ENCODE measurements around the gene DDX17. TPM values are rescaled to one million over a fixed set of nuclear protein-coding genes. Genes with fewer than 3 reads are reported as not detected.

Gene DDX17
- 100 to 1,000 TPM; 663 to 682 TPM for total RNA-seq

- peaks cover 20 to 43% of the 10 kb centered on the region in 2 donors for H3K4me1 ChIP-seq (ENCODE audit: control insufficient read depth in 1 of 2, low read depth in 2 of 2)
- H3K4me3 ChIP-seq = peak within 1 kb of the TSS; percentile 95
- DNase-seq (ENCODE audit: low spot score) (peak; percentile 81), ATAC-seq (ENCODE audit: insufficient number of reproducible peaks, low FRiP score, low read depth) (peak; percentile 97)
- peak within 1 kb of the TSS; percentile 99 to 100 for H3K27ac ChIP-seq
- no peaks in the 10 kb centered on the region for H3K27me3 ChIP-seq (replicated peaks; ENCODE audit: insufficient read depth)
- no peaks in the 10 kb centered on the region for H3K36me3 ChIP-seq
- no peaks in the 10 kb centered on the region for H3K9me3 ChIP-seq
- no peak for TF ChIP-seq CTCF (IDR thresholded peaks at IDR 0.05)
These were observed at the start of gene DDX17 for GRCh38 chr22:38506118-38506962. Gene DDX17 (minus strand): TSS chr22:38506311.

- no peak overlapping the region for H3K27ac ChIP-seq
- H3K36me3 ChIP-seq = no peaks in the 10 kb centered on the region
- H3K4me3 ChIP-seq = no peak overlapping the region
- ATAC-seq (ENCODE audit: insufficient number of reproducible peaks, low FRiP score, low read depth) = peak; percentile 85
- H3K4me1 ChIP-seq (ENCODE audit: control insufficient read depth in 1 of 2, low read depth in 2 of 2) = peaks cover 3 to 11% of the 10 kb centered on the region in 2 donors
- DNase-seq (ENCODE audit: low spot score) = no peak
- TF ChIP-seq CTCF (IDR thresholded peaks at IDR 0.05) = no peak
- no peaks in the 10 kb centered on the region for H3K9me3 ChIP-seq
- no peaks in the 10 kb centered on the region for H3K27me3 ChIP-seq (replicated peaks; ENCODE audit: insufficient read depth)
These were observed 48.2 kb upstream of the DDX17 start for GRCh38 chr22:38554281-38554680.

DNA sequence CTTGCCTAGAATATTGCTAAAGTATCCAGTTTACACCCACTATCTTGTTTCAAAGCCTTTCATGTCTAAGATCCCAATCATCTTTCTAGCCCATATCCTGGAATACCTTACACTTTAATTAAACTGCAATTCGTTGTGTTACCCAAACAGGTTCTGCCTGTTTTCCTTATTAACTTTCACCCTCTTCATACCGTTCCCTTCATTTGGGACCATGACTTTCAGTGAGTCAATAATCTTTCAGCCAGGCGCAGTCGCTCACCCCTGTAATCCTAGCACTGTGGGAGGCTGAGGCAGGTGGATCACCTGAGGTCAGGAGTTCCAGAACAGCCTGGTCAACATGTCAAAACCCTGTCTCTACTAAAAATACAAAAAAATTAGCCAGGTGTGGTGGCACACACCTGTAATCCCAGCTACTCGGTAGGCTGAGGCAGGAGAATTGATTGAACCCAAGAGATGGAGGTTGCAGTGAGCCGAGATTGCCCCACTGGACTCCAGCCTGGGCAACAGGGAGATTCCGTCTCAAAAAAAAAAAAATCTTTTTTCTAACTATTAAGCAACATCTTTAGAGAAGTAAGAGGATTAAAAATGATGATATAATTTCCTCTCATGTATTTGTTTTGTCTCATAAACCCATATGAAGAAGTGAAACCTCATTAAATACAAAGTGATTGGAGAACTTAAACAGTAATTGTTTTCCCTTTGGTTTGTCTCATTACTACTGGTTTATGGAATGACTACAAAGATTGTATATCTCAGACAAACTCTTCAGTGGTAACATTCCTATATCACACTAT, 43.2 kb upstream of the DDX17 start:
- no peak overlapping the region for H3K27ac ChIP-seq

DNA sequence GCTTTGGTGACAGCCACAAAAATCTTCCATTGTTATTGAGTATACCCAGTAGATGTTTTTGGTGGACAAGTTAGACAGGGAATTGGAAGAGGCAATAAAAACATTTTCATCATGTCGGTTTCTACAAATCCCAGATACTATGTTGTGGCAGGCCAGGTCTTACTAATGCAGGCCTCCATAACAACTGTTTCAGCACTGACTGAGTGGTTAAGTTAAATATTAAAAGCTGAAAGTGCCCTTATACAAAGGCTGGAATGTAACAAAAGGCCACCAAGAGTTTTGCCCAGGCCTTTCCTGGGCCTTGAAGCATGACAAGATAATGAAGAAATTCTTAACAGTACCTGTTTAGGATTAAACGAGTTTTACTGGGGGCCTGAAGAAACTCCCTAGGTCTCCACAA, 34.6 kb upstream of the DDX17 start:
- Histone ChIP-seq H3K36me3 (no peaks in the 10 kb centered on the region), H3K4me1 (ENCODE audit: control insufficient read depth in 1 of 2, low read depth in 2 of 2) (no peaks in the 10 kb centered on the region), H3K27me3 (replicated peaks; ENCODE audit: insufficient read depth) (no peaks in the 10 kb centered on the region), H3K9me3 (peaks cover 9% of the 10 kb centered on the region), H3K4me3 (no peak overlapping the region), H3K27ac (no peak overlapping the region)
- ATAC-seq (ENCODE audit: insufficient number of reproducible peaks, low FRiP score, low read depth) = no peak
- TF ChIP-seq CTCF (IDR thresholded peaks at IDR 0.05) = no peak
- no peak for DNase-seq (ENCODE audit: low spot score)

More for the DNA sequence above, 43.2 kb upstream of the DDX17 start:
- no peaks in the 10 kb centered on the region for H3K36me3 ChIP-seq
- TF ChIP-seq CTCF (IDR thresholded peaks at IDR 0.05) = no peak
- H3K27me3 ChIP-seq (replicated peaks; ENCODE audit: insufficient read depth) = no peaks in the 10 kb centered on the region
- H3K9me3 ChIP-seq = peaks cover 2% of the 10 kb centered on the region
- peaks cover 3 to 11% of the 10 kb centered on the region in 2 donors for H3K4me1 ChIP-seq (ENCODE audit: control insufficient read depth in 1 of 2, low read depth in 2 of 2)
- no peak overlapping the region for H3K4me3 ChIP-seq
- DNase-seq (ENCODE audit: low spot score) = no peak
- ATAC-seq (ENCODE audit: insufficient number of reproducible peaks, low FRiP score, low read depth) = no peak

Measured in thoracic aorta (tissue), 2 donors.